ENCODE results near the gene KCND2.

GRCh38 chr7:120760050-120760449, 487.1 kb downstream of the KCND2 start:
- no peak for TF ChIP-seq CTCF (IDR thresholded peaks at IDR 0.05 in 4 of 5, conservative IDR thresholded peaks at IDR 0.05 in 1 of 5)
- TF ChIP-seq POLR2A (IDR thresholded peaks at IDR 0.05): no peak

Data from gastrocnemius medialis (tissue), 4 donors.